Measurements from ENCODE around the gene MANBA.
"Not testable (repeated sequence)": the region's sequence is repeated elsewhere in the genome, so short reads cannot be mapped to it uniquely, and the experiment has no call there.

MANBA gene

DNA sequence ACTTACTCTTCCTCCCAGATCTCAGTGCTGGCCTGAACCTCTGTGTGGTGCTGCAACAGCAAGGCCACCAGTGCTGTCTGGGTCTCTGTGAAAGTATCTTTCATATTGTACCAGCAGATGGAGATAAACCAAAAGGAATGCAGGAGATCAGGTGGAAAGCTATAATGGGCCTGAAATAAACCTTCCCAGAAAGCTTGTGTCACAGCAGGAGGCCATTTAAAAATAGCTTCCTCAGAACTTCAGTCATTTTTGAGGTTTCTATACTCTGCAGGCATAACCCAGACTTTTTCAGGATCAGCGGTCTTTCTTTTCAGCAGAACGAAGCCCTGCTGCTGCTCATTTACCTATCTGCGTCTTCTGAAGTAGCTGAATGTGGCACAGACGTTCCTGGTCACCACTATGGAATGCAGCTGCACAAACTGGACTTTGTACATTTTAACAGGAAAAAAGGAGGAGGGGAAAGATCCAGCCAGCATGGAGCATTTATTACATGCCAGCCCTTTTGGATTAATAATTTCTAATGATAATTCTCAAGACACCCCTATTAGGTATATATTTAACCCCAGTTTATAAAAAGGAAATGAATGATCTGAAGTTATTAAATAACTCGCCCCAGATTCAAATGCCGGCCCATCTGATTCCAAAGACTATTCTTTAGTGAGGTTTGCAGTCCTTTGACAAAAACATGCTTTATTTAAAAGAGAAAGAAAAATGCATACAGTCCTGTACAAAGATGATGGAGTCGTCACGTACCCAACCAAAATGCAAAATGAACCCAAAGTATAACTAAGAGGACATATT, 139.9 kb downstream of the MANBA start:
- DNase-seq (ENCODE audit: low spot score), result peak; percentile 72

DNA sequence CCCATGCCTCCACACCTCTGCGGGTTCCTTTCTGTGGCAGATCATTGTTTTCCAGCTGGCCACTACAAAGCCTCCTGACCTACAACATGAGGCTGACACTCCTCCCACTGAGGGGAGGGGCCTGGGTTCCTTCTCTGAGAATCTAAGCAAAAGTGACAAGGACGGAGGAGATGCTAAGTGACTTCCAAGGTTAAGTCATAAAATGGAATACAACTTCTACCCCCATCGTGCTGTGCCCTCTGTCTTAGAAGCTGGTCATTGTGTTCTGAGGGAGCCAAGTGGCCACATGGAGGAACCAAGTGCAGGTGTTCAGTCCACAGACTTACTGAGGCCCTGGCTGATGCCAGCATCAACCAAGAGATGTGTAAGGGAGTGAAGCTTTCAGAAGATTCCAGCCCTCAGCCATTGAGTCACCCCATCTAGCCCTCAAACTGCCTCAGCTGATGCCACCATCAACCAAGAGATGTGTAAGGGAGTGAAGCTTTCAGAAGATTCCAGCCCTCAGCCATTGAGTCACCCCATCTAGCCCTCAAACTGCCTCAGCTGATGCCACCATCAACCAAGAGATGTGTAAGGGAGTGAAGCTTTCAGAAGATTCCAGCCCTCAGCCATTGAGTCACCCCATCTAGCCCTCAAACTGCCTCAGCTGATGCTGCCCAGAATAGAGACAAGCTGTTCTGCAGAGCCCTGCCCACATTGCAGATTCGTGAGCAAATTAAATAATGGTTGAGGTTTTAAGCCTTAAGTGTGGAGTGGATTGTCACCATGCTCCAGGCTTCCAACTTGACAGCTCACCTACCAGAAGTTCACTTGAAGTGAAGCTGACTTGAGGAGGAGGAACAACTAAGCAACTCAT, 140.8 kb downstream of the MANBA start:
- not testable (repeated sequence) for DNase-seq (ENCODE audit: low spot score)

DNA sequence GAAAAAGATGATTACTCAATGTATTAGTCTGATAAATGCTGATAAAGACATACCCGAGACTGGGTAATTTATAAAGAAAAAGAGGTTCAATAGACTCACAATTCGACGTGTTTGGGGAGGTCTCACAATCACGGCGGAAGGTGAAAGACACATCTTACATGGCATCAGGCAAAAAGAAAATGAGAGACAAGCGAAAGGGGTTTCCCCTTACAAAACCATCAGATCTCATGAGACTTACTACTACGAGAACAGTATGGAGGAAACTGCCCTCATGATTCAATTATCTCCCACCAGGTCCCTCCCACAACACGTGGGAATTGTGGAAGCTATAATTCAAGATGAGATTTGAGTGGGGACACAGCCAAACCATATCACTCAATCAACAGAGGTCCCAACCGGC, 141.7 kb downstream of the MANBA start:
- not testable (repeated sequence) for DNase-seq (ENCODE audit: low spot score)

DNA sequence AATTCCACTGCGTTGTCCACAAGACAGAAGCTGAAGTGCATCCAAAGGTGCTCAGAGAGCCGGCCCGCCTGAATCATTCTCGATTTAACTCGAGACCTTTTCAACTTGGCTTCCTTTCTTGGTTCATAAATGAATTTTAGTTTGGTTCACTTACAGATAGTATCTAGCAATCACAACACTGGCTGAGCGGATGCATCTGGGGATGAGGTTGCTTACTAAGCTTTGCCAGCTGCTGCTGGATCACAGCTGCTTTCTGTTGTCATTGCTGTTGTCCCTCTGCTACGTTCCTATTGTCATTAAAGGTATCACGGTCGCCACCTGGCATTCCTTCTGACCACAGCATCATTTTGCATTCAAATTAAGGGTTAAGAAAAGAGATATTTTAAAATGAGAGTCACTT, 144.1 kb downstream of the MANBA start:
- no peak for DNase-seq (ENCODE audit: low spot score)

GRCh38 chr4:102614801-102615200, 146.0 kb downstream of the MANBA start:
- DNase-seq (ENCODE audit: low spot score), result no peak

- DNase-seq (ENCODE audit: low spot score), result no peak
Measured at GRCh38 chr4:102612824-102613366, 147.9 kb downstream of the MANBA start.

DNA sequence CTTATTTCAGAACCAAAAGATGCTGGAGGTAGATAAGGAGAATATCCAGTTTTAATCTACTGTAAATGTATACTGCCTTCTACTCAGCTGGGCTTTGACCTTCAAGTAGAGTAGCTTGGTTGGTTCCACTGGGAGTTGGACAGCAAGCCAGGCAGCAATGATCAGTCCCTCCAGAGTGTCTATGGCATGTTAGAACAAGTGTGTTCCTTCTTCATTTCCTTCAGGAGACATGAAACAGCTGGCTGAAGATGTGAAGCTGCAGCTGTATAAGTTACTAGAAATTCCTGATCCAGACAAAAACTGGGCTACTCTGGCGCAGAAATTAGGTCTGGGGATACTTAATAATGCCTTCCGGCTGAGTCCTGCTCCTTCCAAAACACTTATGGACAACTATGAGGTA, 148.6 kb downstream of the MANBA start:
- no peak for DNase-seq (ENCODE audit: low spot score)

DNA sequence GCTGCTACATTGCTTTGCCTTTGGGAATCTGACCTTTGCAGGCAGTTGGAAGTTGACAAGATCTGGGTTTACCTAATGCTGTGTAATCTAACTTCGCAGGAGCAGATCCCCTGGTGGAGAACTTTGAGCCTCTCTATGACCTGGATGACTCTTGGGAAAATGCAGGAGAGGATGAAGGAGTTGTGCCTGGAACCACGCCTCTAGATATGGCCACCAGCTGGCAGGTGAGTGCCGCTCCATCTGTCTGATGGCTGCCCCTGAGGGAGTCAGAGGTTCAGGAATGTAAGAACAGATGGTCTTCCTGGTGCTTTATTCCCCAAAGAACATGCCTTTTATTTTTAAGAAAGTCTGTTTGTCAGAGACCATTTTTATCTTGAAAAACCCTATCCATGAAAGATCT, 150.3 kb downstream of the MANBA start:
- DNase-seq (ENCODE audit: low spot score), result no peak

DNA sequence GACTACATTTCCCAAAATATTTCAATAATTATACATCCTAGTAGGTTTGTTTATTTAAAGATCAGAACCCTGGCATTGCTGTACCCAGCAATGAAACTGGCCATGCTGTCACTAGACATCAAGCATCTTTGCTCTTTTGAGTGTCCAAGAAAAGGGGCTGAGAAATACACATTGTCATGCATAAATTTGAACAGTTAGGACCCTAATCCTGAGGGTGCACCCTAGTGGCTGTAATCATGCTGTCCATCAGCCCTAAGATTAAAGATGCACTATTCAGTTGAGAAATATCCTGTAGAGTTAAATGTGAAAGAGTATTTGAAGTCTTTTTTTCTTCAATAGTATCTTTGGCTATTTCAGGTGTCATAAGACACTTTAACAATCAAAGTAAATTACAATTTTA, 150.8 kb downstream of the MANBA start:
- DNase-seq (ENCODE audit: low spot score), result no peak

DNA sequence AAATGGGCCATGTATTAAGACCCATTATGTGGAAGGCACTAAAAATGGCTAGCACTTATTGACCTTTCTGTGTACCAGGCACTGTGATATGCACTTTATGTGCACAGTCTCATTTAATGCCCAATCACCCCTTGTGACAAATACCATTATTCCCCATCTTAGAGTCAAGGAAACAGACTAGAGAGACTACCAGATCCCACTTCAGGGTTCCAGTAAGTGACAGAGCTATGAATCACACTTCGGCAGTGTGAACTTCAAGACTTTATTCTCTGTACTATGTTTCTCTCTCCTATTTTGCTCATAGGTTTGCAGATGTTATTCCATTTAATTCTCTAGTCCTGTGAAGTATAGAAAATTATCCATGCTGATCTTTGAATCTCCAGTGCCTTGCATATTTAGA, 152.6 kb downstream of the MANBA start:
- DNase-seq (ENCODE audit: low spot score), result no peak

DNA sequence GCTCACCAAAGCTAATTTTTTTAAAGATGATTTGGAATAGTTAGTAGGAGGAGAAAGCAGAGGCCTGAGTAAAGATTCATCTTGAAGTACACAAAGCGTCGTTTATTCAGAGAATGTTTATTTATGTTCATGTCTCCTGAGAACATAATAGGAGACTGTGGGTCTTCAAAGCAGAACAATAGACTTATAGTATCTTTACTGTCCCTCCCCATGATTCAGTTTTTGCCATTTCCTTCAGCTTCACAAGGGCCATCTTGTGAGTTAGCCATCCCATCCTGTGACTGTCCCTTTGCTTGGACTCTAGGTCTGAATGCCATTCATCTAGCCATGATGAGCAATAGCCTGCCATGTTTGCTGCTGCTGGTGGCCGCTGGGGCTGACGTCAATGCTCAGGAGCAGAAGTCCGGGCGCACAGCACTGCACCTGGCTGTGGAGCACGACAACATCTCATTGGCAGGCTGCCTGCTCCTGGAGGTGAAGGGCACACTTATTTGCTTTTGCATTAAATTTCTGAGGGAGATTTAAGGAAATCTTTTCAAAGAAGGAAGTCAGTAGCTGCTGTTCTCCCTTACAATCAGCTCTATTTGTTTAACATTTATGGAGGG, 153.8 kb downstream of the MANBA start:
- DNase-seq (ENCODE audit: low spot score), result peak; percentile 49

GRCh38 chr4:102606261-102606660, 154.5 kb downstream of the MANBA start:
- peak; percentile 13 for DNase-seq (ENCODE audit: low spot score)

GRCh38 chr4:102604222-102604940, 156.4 kb downstream of the MANBA start:
- no peak for DNase-seq (ENCODE audit: low spot score)

GRCh38 chr4:102601586-102602227, 159.1 kb downstream of the MANBA start:
- no peak for DNase-seq (ENCODE audit: low spot score)

DNA sequence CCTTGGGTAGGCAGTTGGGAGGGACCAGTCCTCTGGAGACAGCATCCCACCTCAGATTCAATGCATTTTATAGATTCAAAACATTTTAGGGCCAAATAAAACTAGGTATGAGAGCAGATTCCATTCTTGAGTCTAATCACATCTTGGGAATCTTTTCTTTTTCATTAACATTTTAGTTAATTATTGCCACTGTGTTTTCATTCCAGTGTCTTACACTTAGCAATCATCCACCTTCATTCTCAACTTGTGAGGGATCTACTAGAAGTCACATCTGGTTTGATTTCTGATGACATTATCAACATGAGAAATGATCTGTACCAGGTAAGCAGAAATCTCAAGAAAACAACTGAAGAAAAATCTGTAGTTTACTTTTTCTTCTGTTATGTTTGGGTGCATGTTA, 160.1 kb downstream of the MANBA start:
- DNase-seq (ENCODE audit: low spot score), result no peak

DNA sequence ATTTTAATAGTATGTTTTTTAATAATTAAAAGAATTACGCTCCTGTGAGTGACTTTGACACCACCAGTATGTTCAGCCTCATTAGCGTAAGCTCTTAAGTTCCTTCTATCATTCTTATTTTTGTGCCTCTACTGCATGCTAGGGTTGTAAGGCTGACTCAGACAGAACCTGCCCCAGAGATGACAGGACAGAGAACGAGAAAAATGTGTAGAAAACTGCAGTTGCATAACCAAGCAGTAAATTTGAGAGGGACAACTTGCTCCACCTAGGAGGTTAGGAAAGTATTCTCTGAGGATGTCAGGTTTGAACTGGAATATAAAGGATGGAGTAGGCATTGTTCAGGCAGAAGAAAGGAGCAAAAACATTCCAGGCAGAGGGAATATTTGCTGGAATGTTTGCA, 160.9 kb downstream of the MANBA start:
- DNase-seq (ENCODE audit: low spot score), result no peak

DNA sequence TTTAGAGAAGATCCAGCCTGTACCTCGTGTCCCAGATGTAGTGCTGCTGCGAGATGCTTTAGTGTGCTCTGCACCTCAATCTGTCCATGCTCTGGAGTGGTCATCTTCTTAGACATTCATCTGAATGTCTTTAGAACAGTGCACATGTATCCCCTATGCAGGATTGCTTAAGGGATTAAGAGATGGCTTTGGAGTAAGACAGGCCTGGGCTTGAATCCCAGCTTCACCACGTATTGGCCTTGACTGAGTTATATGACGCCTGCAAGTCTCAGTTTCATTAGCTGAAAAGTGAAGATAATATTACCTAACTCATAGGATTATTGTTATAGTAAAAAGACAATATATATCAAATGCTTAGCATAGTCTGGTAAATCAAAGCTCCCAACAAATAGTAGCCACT, 161.3 kb downstream of the MANBA start:
- no peak for DNase-seq (ENCODE audit: low spot score)

DNA sequence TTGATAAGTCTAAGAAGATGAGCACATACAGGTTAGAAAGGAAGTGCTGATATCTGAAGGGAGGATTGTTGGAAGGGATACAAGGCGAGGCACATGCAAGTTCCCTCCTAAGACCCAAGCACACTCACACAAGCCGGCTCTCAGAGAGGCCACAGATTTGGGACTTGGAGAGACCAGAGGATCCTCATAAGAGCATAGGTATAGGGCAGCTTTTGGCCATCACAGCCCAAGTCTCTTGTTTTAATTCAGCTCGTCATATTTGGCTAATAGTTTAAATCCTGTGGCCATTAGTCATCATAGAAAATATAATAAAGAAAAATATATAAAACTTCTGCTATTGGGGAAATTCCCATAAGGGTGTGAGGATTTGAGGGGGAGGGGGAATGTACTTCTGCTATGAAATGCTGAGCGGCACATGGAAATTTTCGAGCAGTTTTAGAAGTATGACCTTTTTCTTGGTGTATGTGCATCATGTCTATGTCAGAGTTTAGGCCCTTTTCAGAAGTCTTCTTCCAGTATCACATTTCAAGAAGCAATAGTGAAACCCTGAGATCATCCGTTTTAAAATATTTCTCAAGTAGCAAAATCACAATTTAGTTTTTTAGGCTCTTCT, 161.9 kb downstream of the MANBA start:
- no peak for DNase-seq (ENCODE audit: low spot score)

DNA sequence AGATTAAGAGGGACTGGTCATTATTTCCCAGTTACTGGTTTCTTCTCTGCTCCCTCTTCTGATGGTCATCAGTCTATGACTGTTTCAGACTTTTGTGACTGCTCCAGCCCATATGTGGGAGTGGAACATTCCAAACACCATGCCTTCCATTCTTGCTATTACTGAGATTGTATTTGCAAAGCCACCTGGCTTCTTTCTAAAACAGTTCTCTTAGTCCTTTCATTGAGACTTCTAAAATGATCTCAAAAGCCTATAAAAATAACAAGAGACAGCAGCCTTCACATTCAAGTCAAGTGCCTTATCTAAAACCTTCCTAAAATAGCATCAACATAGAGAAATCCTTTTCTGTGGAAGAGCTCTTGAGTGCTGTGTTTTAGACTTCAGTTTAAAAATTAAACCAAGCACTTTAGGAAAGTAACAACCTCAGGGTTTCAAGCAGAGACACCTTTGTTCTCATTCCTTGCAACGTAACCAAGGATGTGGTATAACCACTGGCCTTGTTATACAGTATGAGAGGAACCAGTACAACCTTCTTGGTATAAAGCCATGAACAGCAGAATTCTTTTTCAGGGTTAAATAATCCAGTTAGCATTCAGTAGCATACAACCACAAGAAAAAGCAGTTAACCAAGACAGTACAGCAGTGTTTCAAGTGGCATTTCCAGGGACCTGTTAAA, 162.5 kb downstream of the MANBA start:
- no peak for DNase-seq (ENCODE audit: low spot score)

DNA sequence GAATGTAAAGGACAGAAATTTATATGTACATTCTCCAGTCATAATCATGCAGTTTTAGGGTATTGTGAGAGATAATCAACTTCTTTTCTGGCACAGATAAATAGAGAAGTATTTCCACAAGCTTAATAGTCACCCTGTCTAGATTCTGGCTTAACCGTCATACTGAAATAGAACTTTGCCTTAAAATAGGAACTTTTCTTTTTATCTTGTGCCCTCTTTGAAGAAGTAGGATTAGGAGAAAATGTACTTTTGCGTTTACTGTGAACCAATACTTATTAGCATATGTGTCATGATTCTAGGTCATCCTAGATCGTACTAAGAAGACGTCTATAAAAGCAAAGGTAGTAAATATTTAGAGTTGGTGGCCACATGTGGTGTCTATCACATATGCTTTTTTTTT, 164.2 kb downstream of the MANBA start:
- no peak for DNase-seq (ENCODE audit: low spot score)
